AG09309 (cell line): ENCODE measurements around the gene OR8D2.

Experiments used
- DNase-seq: peaks from one replicate; pipeline ENCODE4 v3.0.0-alpha.2; 2010; ENCODE audit warnings: low read depth
- H3K4me3 ChIP-seq: 2 replicates; pipeline ENCODE4 v1.5.1; 2011; ENCODE audit warnings: mild to moderate bottlenecking, low read depth, low read length, moderate library complexity; ENCODE audit not compliant: control insufficient read depth
- CTCF ChIP-seq: IDR thresholded peaks from 2 replicates; pipeline ENCODE4 v1.5.1; 2011; ENCODE audit warnings: mild to moderate bottlenecking, low read depth, low read length, inconsistent platforms; ENCODE audit not compliant: insufficient read depth, control insufficient read depth; ENCODE audit errors: missing control alignments

OR8D2 gene

GRCh38 chr11:124297921-124298320 lies 22.1 kb downstream of the OR8D2 start:
- DNase-seq, result no peak
- no peak for TF ChIP-seq CTCF
- H3K4me3 ChIP-seq, result no peak overlapping the region

GRCh38 chr11:124296016-124296415 lies 24.0 kb downstream of the OR8D2 start:
- DNase-seq, result no peak
- TF ChIP-seq CTCF, result no peak
- H3K4me3 ChIP-seq, result no peak overlapping the region

GRCh38 chr11:124294687-124295086 lies 25.3 kb downstream of the OR8D2 start:
- H3K4me3 ChIP-seq, result no peak overlapping the region
- DNase-seq, result no peak
- TF ChIP-seq CTCF, result no peak

- no peak for TF ChIP-seq CTCF
- no peak overlapping the region for H3K4me3 ChIP-seq
- DNase-seq, result no peak
Observed at GRCh38 chr11:124285610-124286344, 34.2 kb downstream of the OR8D2 start.

- no peak for DNase-seq
- H3K4me3 ChIP-seq, result no peak overlapping the region
- no peak for TF ChIP-seq CTCF
Observed at GRCh38 chr11:124278261-124278660, 41.7 kb downstream of the OR8D2 start.

GRCh38 chr11:124277804-124278203 lies 42.2 kb downstream of the OR8D2 start:
- no peak overlapping the region for H3K4me3 ChIP-seq
- DNase-seq, result no peak
- TF ChIP-seq CTCF, result no peak
